GM10266 (cell line): ENCODE results near the gene ZNF341.

Experiments used
- DNase-seq: peaks from one replicate; pipeline ENCODE4 v3.0.0; 2012; ENCODE audit errors: extremely low spot score
- TF ChIP-seq, protein P1 (sequence below): IDR thresholded peaks from 2 replicates; pipeline ENCODE4 v1.5.1; 2012; ENCODE audit warnings: mild to moderate bottlenecking, low read depth; ENCODE audit not compliant: control insufficient read depth, insufficient read depth; ENCODE audit errors: missing control alignments

Gene ZNF341

GRCh38 chr20:33713865-33714367 lies 17.9 kb upstream of the ZNF341 start:
- DNase-seq: no peak
- TF ChIP-seq, protein P1, sequence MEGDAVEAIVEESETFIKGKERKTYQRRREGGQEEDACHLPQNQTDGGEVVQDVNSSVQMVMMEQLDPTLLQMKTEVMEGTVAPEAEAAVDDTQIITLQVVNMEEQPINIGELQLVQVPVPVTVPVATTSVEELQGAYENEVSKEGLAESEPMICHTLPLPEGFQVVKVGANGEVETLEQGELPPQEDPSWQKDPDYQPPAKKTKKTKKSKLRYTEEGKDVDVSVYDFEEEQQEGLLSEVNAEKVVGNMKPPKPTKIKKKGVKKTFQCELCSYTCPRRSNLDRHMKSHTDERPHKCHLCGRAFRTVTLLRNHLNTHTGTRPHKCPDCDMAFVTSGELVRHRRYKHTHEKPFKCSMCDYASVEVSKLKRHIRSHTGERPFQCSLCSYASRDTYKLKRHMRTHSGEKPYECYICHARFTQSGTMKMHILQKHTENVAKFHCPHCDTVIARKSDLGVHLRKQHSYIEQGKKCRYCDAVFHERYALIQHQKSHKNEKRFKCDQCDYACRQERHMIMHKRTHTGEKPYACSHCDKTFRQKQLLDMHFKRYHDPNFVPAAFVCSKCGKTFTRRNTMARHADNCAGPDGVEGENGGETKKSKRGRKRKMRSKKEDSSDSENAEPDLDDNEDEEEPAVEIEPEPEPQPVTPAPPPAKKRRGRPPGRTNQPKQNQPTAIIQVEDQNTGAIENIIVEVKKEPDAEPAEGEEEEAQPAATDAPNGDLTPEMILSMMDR: no peak

GRCh38 chr20:33716498-33716897 lies 15.3 kb upstream of the ZNF341 start:
- no peak for DNase-seq
- TF ChIP-seq, protein P1: no peak

DNA sequence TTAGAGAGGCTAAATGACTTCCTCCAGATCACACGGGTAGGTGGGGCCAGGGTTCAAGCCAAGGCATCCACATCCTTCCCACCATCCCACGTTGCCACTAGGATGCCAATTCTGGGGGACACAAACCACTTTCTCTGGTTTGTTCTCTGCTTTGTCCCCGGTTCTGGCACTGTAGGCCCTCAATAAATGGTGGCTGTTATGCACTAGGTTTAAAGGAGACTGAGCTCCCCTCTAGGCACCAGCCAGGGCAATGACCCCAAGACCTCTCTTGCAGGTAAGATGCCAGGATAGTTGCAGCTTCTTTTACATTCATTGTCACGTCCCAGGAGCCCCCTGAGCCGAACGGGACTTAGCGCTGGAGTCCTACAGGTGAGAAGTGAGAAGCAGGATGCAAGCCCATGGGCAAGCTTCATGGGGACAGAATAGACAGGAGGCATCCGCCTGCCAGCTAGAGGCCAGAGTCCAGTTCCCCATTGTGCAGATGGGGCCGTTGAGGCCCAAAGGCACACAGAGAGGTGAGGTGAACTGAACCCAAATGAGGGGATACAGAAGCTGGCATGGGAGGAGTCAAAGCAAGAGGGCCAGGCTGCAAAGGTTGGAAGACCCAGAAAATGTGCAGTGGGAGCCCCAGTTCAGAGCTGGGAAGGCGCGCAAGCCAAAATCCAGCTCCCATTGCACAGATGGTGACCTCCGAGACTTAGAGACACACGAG lies 12.4 kb upstream of the ZNF341 start:
- TF ChIP-seq, protein P1: no peak
- DNase-seq: no peak

DNA sequence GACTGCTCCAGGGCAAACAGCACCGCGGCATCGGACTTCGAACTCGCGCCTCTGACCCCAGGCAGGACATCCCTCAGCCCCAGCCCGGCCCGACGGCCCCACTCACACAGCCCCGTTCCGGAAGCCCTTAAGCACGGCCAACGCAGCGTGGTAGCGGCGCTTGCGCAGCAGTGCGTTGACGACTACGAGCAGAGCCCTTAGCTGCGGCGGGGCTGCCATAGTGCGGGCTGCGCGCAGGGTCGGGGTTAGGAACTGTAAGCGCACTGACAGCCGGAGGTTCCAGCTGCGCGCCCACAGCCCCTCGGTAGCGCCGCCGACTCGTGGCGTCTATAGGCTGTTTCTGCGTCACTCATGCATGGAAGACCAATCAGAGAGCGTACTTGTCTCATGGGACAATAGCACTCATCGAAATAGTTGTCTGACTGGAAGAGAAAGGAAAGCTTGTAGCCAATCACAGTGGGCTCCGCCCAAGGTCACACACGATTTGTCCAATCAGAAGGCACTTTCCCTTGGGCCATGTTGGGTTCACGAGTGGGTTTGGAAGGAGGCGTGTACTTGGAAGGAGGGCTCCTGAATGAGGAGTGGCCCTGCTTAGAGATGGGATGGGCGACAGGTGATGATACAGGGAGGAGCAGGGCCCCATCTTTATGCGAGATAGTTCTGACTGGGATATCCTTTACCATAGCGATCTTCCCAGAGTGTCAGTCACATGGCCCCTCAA lies 11.6 kb upstream of the ZNF341 start, which contains the start of gene PXMP4:
PXMP4 (minus strand) TSS at position 322 of the 721 bp plus-strand sequence; CDS start at position 219, 103 bp downstream.
- TF ChIP-seq, protein P1: no peak
- peak; percentile 96 for DNase-seq

DNA sequence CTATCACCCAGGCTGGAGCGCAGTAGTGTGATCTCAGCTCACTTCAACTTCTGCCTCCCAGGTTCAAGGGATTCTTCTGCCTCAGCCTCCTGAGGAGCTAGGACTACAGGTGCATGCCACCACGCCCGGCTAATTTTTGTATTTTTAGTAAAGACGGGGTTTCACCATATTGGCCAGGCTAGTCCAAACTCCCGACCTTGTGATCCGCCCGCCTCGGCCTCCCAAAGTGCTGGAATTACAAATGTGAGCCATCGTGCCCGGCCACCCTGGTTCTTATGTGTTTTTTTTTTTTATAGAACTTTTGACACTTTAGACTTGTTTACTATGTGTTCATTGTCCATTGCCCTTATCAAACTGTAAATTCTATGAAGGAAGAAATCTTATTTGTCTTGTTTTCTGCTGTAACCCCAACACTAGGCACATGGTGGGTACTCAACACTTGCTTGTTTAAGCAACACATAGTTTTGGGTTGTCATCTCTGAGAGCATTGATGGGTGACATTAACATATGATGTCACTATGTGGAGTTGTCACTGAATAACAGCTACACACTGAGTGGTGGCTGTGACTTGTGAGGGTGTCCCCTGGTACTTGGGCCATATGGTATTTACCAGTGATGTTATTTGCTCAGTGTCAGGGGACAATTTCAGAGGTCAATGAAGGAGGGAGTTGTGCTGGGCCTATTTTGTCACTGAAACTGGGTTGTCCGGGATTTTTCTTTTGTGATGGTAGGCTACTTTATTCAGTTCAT lies 10.2 kb upstream of the ZNF341 start:
- DNase-seq: no peak
- TF ChIP-seq, protein P1: no peak

- no peak for DNase-seq
Observed at GRCh38 chr20:33724439-33725094, 7.2 kb upstream of the ZNF341 start.

More at GRCh38 chr20:33724439-33725094, 7.2 kb upstream of the ZNF341 start:
- TF ChIP-seq, protein P1: no peak
